Activated CD4-positive, alpha-beta T cell treated with anti-CD3 and anti-CD28 coated beads, Interleukin-2, Interleukin-4, amounts not matched to agents 100 ng/mL and 50 ng/mL, durations not matched to agents 16 hours and 8 hours (primary cell): ENCODE measurements around the gene INO80C.
A peak's percentile ranks its signal among the peaks of the same experiment; 100 is the strongest.
"Not testable (repeated sequence)": the region's sequence is repeated elsewhere in the genome, so short reads cannot be mapped to it uniquely, and the experiment has no call there.

ENCODE experiments used
- DNase-seq: peaks from one replicate; pipeline ENCODE4 v3.0.0-alpha.2; 2020; ENCODE audit warnings: low spot score

The INO80C gene

GRCh38 chr18:35487525-35487924, 10.2 kb downstream of the INO80C start:
- DNase-seq: not testable (repeated sequence)

- no peak for DNase-seq
Measured at GRCh38 chr18:35485852-35486251, 11.9 kb downstream of the INO80C start.

- DNase-seq: peak; percentile 21
Measured at GRCh38 chr18:35484034-35484433, 13.7 kb downstream of the INO80C start.

- DNase-seq: no peak
Measured at GRCh38 chr18:35481960-35482366, 15.8 kb downstream of the INO80C start.

GRCh38 chr18:35479911-35480586, 17.7 kb downstream of the INO80C start:
- DNase-seq: no peak

GRCh38 chr18:35478520-35479435, 19.0 kb downstream of the INO80C start:
- peak; percentile 61 for DNase-seq

GRCh38 chr18:35477974-35478373, 19.8 kb downstream of the INO80C start:
- no peak for DNase-seq

- no peak for DNase-seq
Measured at GRCh38 chr18:35477497-35477896, 20.3 kb downstream of the INO80C start.

- no peak for DNase-seq
Measured at GRCh38 chr18:35474884-35475283, 22.9 kb downstream of the INO80C start.

GRCh38 chr18:35473562-35473961, 24.2 kb downstream of the INO80C start:
- no peak for DNase-seq

GRCh38 chr18:35470435-35470834, 27.3 kb downstream of the INO80C start:
- DNase-seq: no peak

- DNase-seq: no peak
Measured at GRCh38 chr18:35469725-35470124, 28.0 kb downstream of the INO80C start.

- no peak for DNase-seq
Measured at GRCh38 chr18:35468711-35469110, 29.0 kb downstream of the INO80C start.

- DNase-seq: no peak
Measured at GRCh38 chr18:35467624-35468016, 30.1 kb downstream of the INO80C start.

GRCh38 chr18:35466815-35467623, 30.7 kb downstream of the INO80C start:
- no peak for DNase-seq

GRCh38 chr18:35466334-35466733, 31.4 kb downstream of the INO80C start:
- no peak for DNase-seq

GRCh38 chr18:35465329-35465728, 32.4 kb downstream of the INO80C start:
- no peak for DNase-seq

- DNase-seq: no peak
Measured at GRCh38 chr18:35464831-35465279, 32.9 kb downstream of the INO80C start.

- no peak for DNase-seq
Measured at GRCh38 chr18:35463827-35464226, 33.9 kb downstream of the INO80C start.

GRCh38 chr18:35463050-35463449, 34.7 kb downstream of the INO80C start:
- DNase-seq: no peak

- no peak for DNase-seq
Measured at GRCh38 chr18:35460736-35461161, 37.0 kb downstream of the INO80C start.

- no peak for DNase-seq
Measured at GRCh38 chr18:35459997-35460396, 37.8 kb downstream of the INO80C start.
